Measurements from ENCODE around the gene CLSTN3. TPM values are rescaled to one million over a fixed set of nuclear protein-coding genes. Genes with fewer than 3 reads are reported as not detected.

Gene CLSTN3
- total RNA-seq (10 to 100 TPM; 20.2 to 76.3 (median 38.7) TPM), polyA plus RNA-seq (1 to 10 TPM; 1.1 to 4.9 TPM), total RNA-seq (31.6 reads per million, percentile 61 among the genes with 10 or more reads in this experiment)

- ChIA-PET CTCF (interaction anchor here (1.2 kb wide), 1 partner anchor 11 kb away, joined by 4 read pairs; no protein-coding TSS in a partner anchor), POLR2A (interaction anchor here (1.0 kb wide), 1 partner anchor 10 kb away, joined by 4 read pairs; no protein-coding TSS in a partner anchor)
- peak within 1 kb of the TSS; percentile 73 to 95 (median 92) for H3K27ac Mint-ChIP-seq
- peaks cover 29 to 41% (median 34%) of the 10 kb centered on the region in 7 donors for H3K4me1 Mint-ChIP-seq
- peaks cover 0 to 16% (median 0%) of the 10 kb centered on the region in 5 donors for H3K36me3 Mint-ChIP-seq
- intact Hi-C loops (cut with micrococcal nuclease), result loop anchor here (1.0 to 5.0 kb wide), 7 partner anchors 20 to 512 kb away; partner anchors contain the start of genes C1RL (in 1 of the 2), EMG1 (in 1 of the 2), LPCAT3 (in 1 of the 2) and PEX5 (in 1 of the 2)
- ATAC-seq (peak; percentile 93), DNase-seq (peak; percentile 70 to 88 (median 83))
- Histone ChIP-seq H3K4me3 (ENCODE audit: low read length) (peak within 1 kb of the TSS; percentile 88), H3K27ac (ENCODE audit: low read depth, low read length) (peak within 1 kb of the TSS; percentile 73), H3K36me3 (ENCODE audit: control insufficient read depth in 2 of 3, insufficient read depth in 3 of 3, low read length in 3 of 3) (peaks cover 0 to 10% (median 0%) of the 10 kb centered on the region in 3 experiments), H3K9me3 (ENCODE audit: control insufficient read depth in 2 of 3, low read length in 3 of 3) (no peaks in the 10 kb centered on the region), H3K27me3 (ENCODE audit: control insufficient read depth in 2 of 2, insufficient read depth in 2 of 2, low read length in 2 of 2) (no peaks in the 10 kb centered on the region), H3K4me1 (ENCODE audit: control insufficient read depth in 2 of 2, insufficient read depth in 2 of 2, low read length in 2 of 2) (peaks cover 18% of the 10 kb centered on the region in 2 donors)
- H3K9me3 Mint-ChIP-seq, result peaks cover 0 to 4% (median 0%) of the 10 kb centered on the region in 11 donors
- H3K4me3 Mint-ChIP-seq, result peak within 1 kb of the TSS; percentile 94 to 100 (median 96)
- H3K27me3 Mint-ChIP-seq, result no peaks in the 10 kb centered on the region
Measured at GRCh38 chr12:7129872-7130691, at the start of gene CLSTN3. Gene CLSTN3, plus strand, starts transcription at chr12:7130371. Its CDS starts 278 bp downstream, at chr12:7130649.

GRCh38 chr12:7081037-7081436 lies 49.1 kb upstream of the CLSTN3 start:
- H3K4me1 Mint-ChIP-seq, result no peaks in the 10 kb centered on the region
- CTCF ChIA-PET, result interaction anchor here (0.5 kb wide), 1 partner anchor 160 kb away, joined by 4 read pairs; no protein-coding TSS in a partner anchor
- no peak overlapping the region for H3K27ac Mint-ChIP-seq
- peaks cover 0 to 6% (median 0%) of the 10 kb centered on the region in 11 donors for H3K9me3 Mint-ChIP-seq
- Histone ChIP-seq H3K4me1 (ENCODE audit: control insufficient read depth in 2 of 2, insufficient read depth in 2 of 2, low read length in 2 of 2) (no peaks in the 10 kb centered on the region), H3K27me3 (ENCODE audit: control insufficient read depth in 2 of 2, insufficient read depth in 2 of 2, low read length in 2 of 2) (no peaks in the 10 kb centered on the region), H3K4me3 (ENCODE audit: low read length) (no peak overlapping the region), H3K27ac (ENCODE audit: low read depth, low read length) (no peak overlapping the region), H3K9me3 (ENCODE audit: control insufficient read depth in 2 of 3, low read length in 3 of 3) (no peaks in the 10 kb centered on the region), H3K36me3 (ENCODE audit: control insufficient read depth in 2 of 3, insufficient read depth in 3 of 3, low read length in 3 of 3) (no peaks in the 10 kb centered on the region)
- H3K36me3 Mint-ChIP-seq, result peaks cover 0 to 12% (median 6%) of the 10 kb centered on the region in 5 donors
- peaks cover 0 to 13% (median 5%) of the 10 kb centered on the region in 5 donors for H3K27me3 Mint-ChIP-seq
- no peak overlapping the region for H3K4me3 Mint-ChIP-seq
- no peak for DNase-seq
- ATAC-seq, result no peak
- intact Hi-C loops (cut with micrococcal nuclease), result no loop called here
- POLR2A ChIA-PET, result no interaction called here

GRCh38 chr12:7083125-7083524 lies 47.0 kb upstream of the CLSTN3 start:
- H3K9me3 Mint-ChIP-seq, result peaks cover 0 to 6% (median 0%) of the 10 kb centered on the region in 11 donors
- peaks cover 0 to 4% (median 0%) of the 10 kb centered on the region in 5 donors for H3K27me3 Mint-ChIP-seq
- no peaks in the 10 kb centered on the region for H3K4me1 ChIP-seq (ENCODE audit: control insufficient read depth in 2 of 2, insufficient read depth in 2 of 2, low read length in 2 of 2)
- H3K27ac Mint-ChIP-seq, result no peak overlapping the region
- H3K4me3 ChIP-seq (ENCODE audit: low read length), result no peak overlapping the region
- H3K36me3 ChIP-seq (ENCODE audit: control insufficient read depth in 2 of 3, insufficient read depth in 3 of 3, low read length in 3 of 3), result no peaks in the 10 kb centered on the region
- no peak for ATAC-seq
- no peak overlapping the region for H3K27ac ChIP-seq (ENCODE audit: low read depth, low read length)
- ChIA-PET POLR2A (no interaction called here), CTCF (no interaction called here)
- intact Hi-C loops (cut with micrococcal nuclease), result no loop called here
- no peaks in the 10 kb centered on the region for H3K4me1 Mint-ChIP-seq
- no peak for DNase-seq
- no peak overlapping the region for H3K4me3 Mint-ChIP-seq
- H3K27me3 ChIP-seq (ENCODE audit: control insufficient read depth in 2 of 2, insufficient read depth in 2 of 2, low read length in 2 of 2), result no peaks in the 10 kb centered on the region
- H3K9me3 ChIP-seq (ENCODE audit: control insufficient read depth in 2 of 3, low read length in 3 of 3), result no peaks in the 10 kb centered on the region
- H3K36me3 Mint-ChIP-seq, result peaks cover 0 to 12% (median 6%) of the 10 kb centered on the region in 5 donors

GRCh38 chr12:7089196-7089871 lies 40.8 kb upstream of the CLSTN3 start:
- Histone ChIP-seq H3K36me3 (ENCODE audit: control insufficient read depth in 2 of 3, insufficient read depth in 3 of 3, low read length in 3 of 3) (no peaks in the 10 kb centered on the region), H3K4me3 (ENCODE audit: low read length) (no peak overlapping the region), H3K27ac (ENCODE audit: low read depth, low read length) (no peak overlapping the region), H3K4me1 (ENCODE audit: control insufficient read depth in 2 of 2, insufficient read depth in 2 of 2, low read length in 2 of 2) (peaks cover 7 to 8% of the 10 kb centered on the region in 2 donors), H3K9me3 (ENCODE audit: control insufficient read depth in 2 of 3, low read length in 3 of 3) (no peaks in the 10 kb centered on the region), H3K27me3 (ENCODE audit: control insufficient read depth in 2 of 2, insufficient read depth in 2 of 2, low read length in 2 of 2) (no peaks in the 10 kb centered on the region)
- Mint-ChIP-seq H3K36me3 (no peaks in the 10 kb centered on the region), H3K27ac (peak overlapping the region in 1 of 9 donors; percentile 33), H3K9me3 (no peaks in the 10 kb centered on the region), H3K27me3 (no peaks in the 10 kb centered on the region), H3K4me3 (no peak overlapping the region), H3K4me1 (peaks cover 0 to 14% (median 9%) of the 10 kb centered on the region in 7 donors)
- ChIA-PET CTCF (interaction anchor here (0.6 to 1.2 kb wide), 2 partner anchors 11 to 22 kb away, joined by 4 read pairs; no protein-coding TSS in a partner anchor), POLR2A (no interaction called here)
- DNase-seq, result no peak
- ATAC-seq, result no peak
- intact Hi-C loops (cut with micrococcal nuclease), result no loop called here

- Mint-ChIP-seq H3K4me3 (peak overlapping the region in 1 of 10 donors; percentile 15), H3K27ac (no peak overlapping the region), H3K36me3 (no peaks in the 10 kb centered on the region), H3K27me3 (no peaks in the 10 kb centered on the region), H3K4me1 (peaks cover 0 to 14% (median 9%) of the 10 kb centered on the region in 7 donors), H3K9me3 (no peaks in the 10 kb centered on the region)
- POLR2A ChIA-PET, result no interaction called here
- H3K4me3 ChIP-seq (ENCODE audit: low read length), result no peak overlapping the region
- intact Hi-C loops (cut with micrococcal nuclease), result loop anchor here in 1 of 2 donors (5.0 kb wide), 2 partner anchors 118 to 223 kb away; partner anchors contain the start of genes EMG1, PHB2 and TPI1
- H3K4me1 ChIP-seq (ENCODE audit: control insufficient read depth in 2 of 2, insufficient read depth in 2 of 2, low read length in 2 of 2), result peaks cover 7 to 8% of the 10 kb centered on the region in 2 donors
- no peaks in the 10 kb centered on the region for H3K27me3 ChIP-seq (ENCODE audit: control insufficient read depth in 2 of 2, insufficient read depth in 2 of 2, low read length in 2 of 2)
- CTCF ChIA-PET, result interaction anchor here (0.6 to 1.3 kb wide), 3 partner anchors 19 to 401 kb away, joined by 3 to 7 read pairs (median 3); partner anchors contain the start of genes C1RL and ZNF384
- ATAC-seq (no peak), DNase-seq (no peak)
- no peaks in the 10 kb centered on the region for H3K9me3 ChIP-seq (ENCODE audit: control insufficient read depth in 2 of 3, low read length in 3 of 3)
- no peaks in the 10 kb centered on the region for H3K36me3 ChIP-seq (ENCODE audit: control insufficient read depth in 2 of 3, insufficient read depth in 3 of 3, low read length in 3 of 3)
- no peak overlapping the region for H3K27ac ChIP-seq (ENCODE audit: low read depth, low read length)
Measured at GRCh38 chr12:7090222-7090998, 39.8 kb upstream of the CLSTN3 start.

All from naive thymus-derived CD4-positive, alpha-beta T cell (primary cell).